Psoas muscle (tissue), 8 donors: Measurements from ENCODE around the gene ACTL6B. TPM values are rescaled to one million over a fixed set of nuclear protein-coding genes. Genes with fewer than 3 reads are reported as not detected.
A peak's percentile ranks its signal among the peaks of the same experiment; 100 is the strongest.

Experiments
- ATAC-seq, 4 donors: fragments of 200-7000 bp; cut with Tn5 transposase; one replicate each; pipeline ENCODE4 v1.9.1; 2020; ENCODE audit warnings: moderate library complexity in 3 of 4, mild to moderate bottlenecking in 2 of 4
- DNase-seq, 2 donors: peaks; one replicate each; pipeline ENCODE4 v3.0.0-alpha.2; 2020
- H3K27ac ChIP-seq: fragments of 200-600 bp; one replicate; pipeline ENCODE4 v1.8.0; 2022
- H3K27me3 ChIP-seq, 3 donors: fragments of 200-600 bp in 1 of 3; one replicate each; pipeline versions ENCODE4 v1.6.1 to v1.8.0; 2013 to 2022; ENCODE audit warnings: low read length in 2 of 3, mild to moderate bottlenecking in 2 of 3, moderate library complexity in 1 of 3; ENCODE audit not compliant: insufficient read depth in 3 of 3
- H3K36me3 ChIP-seq, 2 donors: fragments of 200-600 bp in 1 of 2; one replicate each; pipeline versions ENCODE4 v1.6.1 to v1.8.0; 2013 to 2022; ENCODE audit warnings: low read depth in 1 of 2, mild to moderate bottlenecking in 1 of 2, moderate library complexity in 1 of 2; ENCODE audit not compliant: insufficient read depth in 1 of 2
- H3K4me1 ChIP-seq: fragments of 200-600 bp; one replicate; pipeline ENCODE4 v1.8.0; 2022
- H3K4me3 ChIP-seq: fragments of 200-600 bp; one replicate; pipeline ENCODE4 v1.8.0; 2022; ENCODE audit warnings: mild to moderate bottlenecking
- H3K9me3 ChIP-seq: fragments of 200-600 bp; one replicate; pipeline ENCODE4 v1.8.0; 2022
- WGBS, 3 donors: extraction: QIAGEN DNeasy Blood & Tissue Kit; methylation state at CpG; one replicate each; pipeline versions ENCODE4 v1.1.6 to v1.1.7; 2013; 5-methylcytosine and 5-hydroxymethylcytosine counted together
- intact Hi-C, 2 donors: fragments of 100-400 bp; cut with DNase I; formaldehyde crosslinking; loops; one replicate each; pipeline versions ENCODE4 v1.11.0 to v1.14.2; 2022
- polyA plus RNA-seq, 3 donors: library from polyadenylated mRNA; stranded (reverse); fragments of 200-250 nt; gene quantifications; one replicate each; pipeline ENCODE4 v1.2.3, GENCODE V29; 2013
- total RNA-seq, 4 donors: library from RNA; stranded (reverse); fragmentation: NEBNext Ultra II Directional in 2 of 4; extraction: Animal tissue kit (Norgen Biotek cat#: 25700) in 2 of 4; gene quantifications; one replicate each; pipeline versions ENCODE4 v1.2.1 to v1.2.4, GENCODE V29; 2021 to 2023
- TF ChIP-seq, protein P1 (sequence below): fragments of 200-600 bp; IDR thresholded peaks from one replicate; pipeline ENCODE4 v1.8.0; 2022; ENCODE audit warnings: antibody characterized with exemption
- donor health status: healthy with polysubstance abuse.
- donor health status: DM: no; HTN: no; CAD: no; lungs with moderate emphysema.
- donor health status: Bipolar disorder and iron deficiency.
- donor health status: healthy.
- donor health status: DM: yes; HTN: yes; CAD: no.
- donor health status: DM: no; HTN: no; CAD: no.
- donor health status: DM: no; HTN: no; CAD: no.
- donor health status: DM: yes; HTN: yes; CAD: no.

ACTL6B gene
- total and polyA plus RNA-seq, 7 donors = 0.03 TPM; not detected in 6

DNA sequence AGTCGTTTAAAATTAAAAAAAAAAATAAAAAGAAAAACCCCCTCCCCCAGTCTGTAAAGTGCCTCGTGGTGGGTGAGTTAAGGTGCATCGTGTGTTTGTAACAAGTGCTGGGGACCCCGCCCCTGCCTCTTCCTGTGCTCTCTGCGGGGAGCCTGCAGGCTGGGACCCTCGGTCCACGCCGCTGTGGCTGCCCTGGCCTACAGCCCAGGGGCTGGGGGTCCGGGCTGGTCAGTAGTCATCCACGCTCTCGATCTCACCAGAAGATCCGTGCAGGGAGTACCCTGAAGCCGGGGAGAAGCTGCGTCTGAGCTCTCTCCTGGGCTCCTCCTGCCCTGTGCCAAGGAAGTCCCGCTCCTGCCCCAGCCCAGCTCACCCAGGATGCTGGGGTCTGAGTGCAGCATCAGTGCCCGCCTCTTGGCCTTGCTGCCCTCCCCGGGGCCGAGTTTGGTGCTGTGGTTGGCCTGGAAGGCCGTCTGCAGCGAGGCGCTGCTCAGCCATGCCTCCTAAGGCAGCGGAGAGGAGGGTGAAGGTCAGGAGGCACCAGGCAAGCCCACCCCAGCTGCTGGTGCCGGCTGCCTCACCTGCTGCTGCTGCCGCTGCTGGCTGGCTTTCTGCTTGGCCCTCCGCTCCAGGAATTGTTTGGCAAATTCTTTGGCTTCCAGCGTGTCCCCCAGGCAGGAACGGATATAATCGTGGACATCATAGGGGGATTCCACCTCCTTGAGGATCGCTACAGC, 25.4 kb upstream of the ACTL6B start:
- no peak for DNase-seq
- TF ChIP-seq, protein P1, sequence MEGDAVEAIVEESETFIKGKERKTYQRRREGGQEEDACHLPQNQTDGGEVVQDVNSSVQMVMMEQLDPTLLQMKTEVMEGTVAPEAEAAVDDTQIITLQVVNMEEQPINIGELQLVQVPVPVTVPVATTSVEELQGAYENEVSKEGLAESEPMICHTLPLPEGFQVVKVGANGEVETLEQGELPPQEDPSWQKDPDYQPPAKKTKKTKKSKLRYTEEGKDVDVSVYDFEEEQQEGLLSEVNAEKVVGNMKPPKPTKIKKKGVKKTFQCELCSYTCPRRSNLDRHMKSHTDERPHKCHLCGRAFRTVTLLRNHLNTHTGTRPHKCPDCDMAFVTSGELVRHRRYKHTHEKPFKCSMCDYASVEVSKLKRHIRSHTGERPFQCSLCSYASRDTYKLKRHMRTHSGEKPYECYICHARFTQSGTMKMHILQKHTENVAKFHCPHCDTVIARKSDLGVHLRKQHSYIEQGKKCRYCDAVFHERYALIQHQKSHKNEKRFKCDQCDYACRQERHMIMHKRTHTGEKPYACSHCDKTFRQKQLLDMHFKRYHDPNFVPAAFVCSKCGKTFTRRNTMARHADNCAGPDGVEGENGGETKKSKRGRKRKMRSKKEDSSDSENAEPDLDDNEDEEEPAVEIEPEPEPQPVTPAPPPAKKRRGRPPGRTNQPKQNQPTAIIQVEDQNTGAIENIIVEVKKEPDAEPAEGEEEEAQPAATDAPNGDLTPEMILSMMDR = no peak
- WGBS, 3 donors = 68 to 69% (median 68%) methylated on average over 27 to 29 of the region's 29 CpGs
- Histone ChIP-seq H3K4me3 (no peak overlapping the region), H3K36me3 (peaks cover 3 to 98% of the 10 kb centered on the region in 2 donors), H3K27me3 (no peaks in the 10 kb centered on the region), H3K9me3 (no peaks in the 10 kb centered on the region), H3K27ac (no peak overlapping the region), H3K4me1 (no peaks in the 10 kb centered on the region)
- no peak for ATAC-seq
- intact Hi-C loops = no loop called here

- H3K27me3 ChIP-seq = no peaks in the 10 kb centered on the region
- peak overlapping the region; percentile 30 for H3K27ac ChIP-seq
- 73 to 92% (median 76%) methylated on average over 18 of the region's 18 CpGs for WGBS, 3 donors
- TF ChIP-seq, protein P1 = no peak
- DNase-seq (peak in 1 of 2 donors; percentile 62), ATAC-seq (peak in 2 of 4 donors; percentile 7 to 8)
- H3K36me3 ChIP-seq = peaks cover 3 to 93% of the 10 kb centered on the region in 2 donors
- intact Hi-C loops = no loop called here
- no peaks in the 10 kb centered on the region for H3K4me1 ChIP-seq
- H3K9me3 ChIP-seq = no peaks in the 10 kb centered on the region
- H3K4me3 ChIP-seq = no peak overlapping the region
These were observed 24.5 kb upstream of the ACTL6B start for GRCh38 chr7:100680576-100681271.

GRCh38 chr7:100679927-100680575, 23.8 kb upstream of the ACTL6B start:
- WGBS, 3 donors = 59 to 82% (median 68%) methylated on average over 13 of the region's 13 CpGs
- intact Hi-C loops = loop anchor here in 1 of 2 donors (5.0 kb wide), 1 partner anchor 93 kb away; the partner anchor contains the start of genes FBXO24 and LRCH4
- ATAC-seq (peak in 3 of 4 donors; percentile 18 to 39 (median 34)), DNase-seq (peak; percentile 71 to 81)
- Histone ChIP-seq H3K36me3 (peaks cover 3 to 87% of the 10 kb centered on the region in 2 donors), H3K4me1 (no peaks in the 10 kb centered on the region), H3K4me3 (no peak overlapping the region), H3K9me3 (no peaks in the 10 kb centered on the region), H3K27ac (peak overlapping the region; percentile 30), H3K27me3 (no peaks in the 10 kb centered on the region)
- TF ChIP-seq, protein P1 = no peak

GRCh38 chr7:100679129-100679926, 23.1 kb upstream of the ACTL6B start:
- H3K4me3 ChIP-seq = no peak overlapping the region
- 72 to 81% (median 79%) methylated on average over 12 to 13 of the region's 13 CpGs for WGBS, 3 donors
- no peaks in the 10 kb centered on the region for H3K9me3 ChIP-seq
- no peak overlapping the region for H3K27ac ChIP-seq
- DNase-seq (no peak), ATAC-seq (no peak)
- peaks cover 3 to 79% of the 10 kb centered on the region in 2 donors for H3K36me3 ChIP-seq
- TF ChIP-seq, protein P1 = no peak
- no peaks in the 10 kb centered on the region for H3K4me1 ChIP-seq
- H3K27me3 ChIP-seq = no peaks in the 10 kb centered on the region
- intact Hi-C loops = loop anchor here in 1 of 2 donors (5.0 kb wide), 1 partner anchor 92 kb away; the partner anchor contains the start of genes FBXO24 and LRCH4
